Measurements from ENCODE around the gene DTNBP1. TPM values are rescaled to one million over a fixed set of nuclear protein-coding genes. Genes with fewer than 3 reads are reported as not detected.

Gene DTNBP1
- total and polyA plus RNA-seq, 2 of the 8 experiments (the other 6 are each of a cell fraction or from before 2014, with no cell fraction given): 13.5 to 22.1 TPM

DNA sequence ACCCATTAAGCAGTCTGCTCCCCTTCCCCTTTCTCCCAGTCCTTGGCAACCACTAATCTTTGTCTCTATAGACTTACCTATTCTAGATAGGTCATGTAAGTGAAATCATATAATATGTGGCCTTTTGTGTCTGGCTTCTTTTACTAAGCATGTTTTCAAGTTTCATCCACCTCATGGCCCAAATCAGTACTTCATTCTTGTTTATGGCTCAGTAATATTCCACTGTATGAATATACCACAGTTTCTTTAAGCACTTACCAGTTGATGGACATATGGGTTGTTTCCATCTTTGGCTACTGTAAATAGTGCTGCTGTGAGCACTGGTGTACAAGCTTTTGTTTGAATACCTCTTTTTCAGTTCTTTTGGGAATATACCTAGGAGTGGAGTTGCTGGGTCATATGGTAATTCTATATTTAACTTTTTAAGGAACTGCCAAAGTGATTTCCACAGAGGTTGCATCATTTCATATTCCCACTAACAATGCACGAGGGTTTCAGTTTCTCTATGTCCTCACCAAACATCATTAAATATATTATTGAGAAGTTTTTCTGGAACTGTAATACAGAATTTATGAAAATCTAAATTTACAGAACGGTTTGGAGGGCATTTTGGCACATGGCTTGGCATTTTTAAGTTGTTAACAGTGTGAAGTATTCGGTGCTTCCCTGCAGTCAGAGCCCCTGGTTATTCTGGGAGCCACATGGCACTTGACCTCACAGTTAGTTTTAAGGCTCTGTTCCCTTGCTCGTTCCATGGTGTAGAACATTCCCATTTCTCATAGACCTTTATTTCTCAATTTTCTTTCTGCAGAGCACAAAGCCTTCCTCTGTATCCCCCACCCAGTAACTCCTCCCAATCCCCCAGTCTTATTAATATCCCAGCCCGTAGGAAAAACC, 27.0 kb upstream of the DTNBP1 start:
- no peak overlapping the region for H3K56ac ChIP-seq (replicated peaks; ENCODE audit: insufficient read length, low read depth, low read length)
- no peaks in the 10 kb centered on the region for H4K20me1 ChIP-seq (replicated peaks in 1 of 2; ENCODE audit: control insufficient read depth in 1 of 2, insufficient read depth in 2 of 2, low read length in 2 of 2)
- H3K79me1 ChIP-seq (ENCODE audit: low read depth, low read length): no peaks in the 10 kb centered on the region
- H4K5ac ChIP-seq (ENCODE audit: insufficient read length, low read depth, low read length): no peak overlapping the region
- H3K9me3 ChIP-seq (ENCODE audit: insufficient read depth in 2 of 2, low read depth in 1 of 2, low read length in 1 of 2): no peaks in the 10 kb centered on the region
- H3K4me2 ChIP-seq (ENCODE audit: insufficient read depth in 1 of 2, low read depth in 2 of 2, low read length in 2 of 2): no peak overlapping the region
- no peak for DNase-seq (ENCODE audit: low read depth in 1 of 2, low spot score in 2 of 2)
- H3K14ac ChIP-seq (ENCODE audit: insufficient read length): no peak overlapping the region
- H2AK5ac ChIP-seq (ENCODE audit: low read depth, low read length): no peak overlapping the region
- no peak overlapping the region for H4K8ac ChIP-seq (ENCODE audit: extremely low read depth, insufficient read depth, low read length)
- H3K4me1 ChIP-seq (replicated peaks in 1 of 4; ENCODE audit: control insufficient read depth in 3 of 4, insufficient read depth in 4 of 4, low read length in 3 of 4): no peaks in the 10 kb centered on the region
- H3K23me2 ChIP-seq (ENCODE audit: low read depth, low read length): no peaks in the 10 kb centered on the region
- no peaks in the 10 kb centered on the region for H3K27me3 ChIP-seq (replicated peaks in 1 of 4; ENCODE audit: control insufficient read depth in 3 of 4, extremely low read depth in 1 of 4, insufficient read depth in 3 of 4, low read length in 3 of 4)
- H2AFZ ChIP-seq (ENCODE audit: low read length): no peak overlapping the region
- no peak for FAIRE-seq
- no peak overlapping the region for H3K9ac ChIP-seq (replicated peaks in 1 of 4; ENCODE audit: extremely low read depth in 1 of 4, low read depth in 3 of 4, low read length in 3 of 4)
- ChIA-PET POLR2A (ENCODE audit: partially characterized antibody) (no interaction called here), CTCF (ENCODE audit: partially characterized antibody) (interaction anchor here (0.8 kb wide), 1 partner anchor 368 kb away, joined by 3 read pairs; no protein-coding TSS in a partner anchor)
- H3K27ac ChIP-seq (ENCODE audit: low read depth, low read length): no peak overlapping the region
- H4K91ac ChIP-seq (replicated peaks; ENCODE audit: insufficient read length, low read length): no peak overlapping the region
- no peak overlapping the region for H2BK120ac ChIP-seq (replicated peaks; ENCODE audit: low read depth, low read length)
- no peak overlapping the region for H2BK12ac ChIP-seq (ENCODE audit: low read depth, low read length)
- WGBS, 2 experiments (ENCODE audit: extremely low coverage in 1 of 2, insufficient coverage in 1 of 2, insufficient read length in 1 of 2, insufficient replicate concordance in 2 of 2, low coverage in 1 of 2, low lambda C conversion rate in 2 of 2, missing lambda C conversion rate in 1 of 2): 85% methylated on average over 5 of the region's 5 CpGs; no CpG with 5 or more reads in 1 of the 2 experiments
- no peak overlapping the region for H3K4ac ChIP-seq (replicated peaks; ENCODE audit: insufficient read length, low read depth, low read length)
- no peak overlapping the region for H3K4me3 ChIP-seq (ENCODE audit: extremely low read depth in 1 of 4, insufficient read depth in 2 of 4, low read depth in 3 of 4, low read length in 4 of 4)
- H2BK20ac ChIP-seq (ENCODE audit: low read length): no peak overlapping the region
- no peak overlapping the region for H2BK5ac ChIP-seq (ENCODE audit: low read depth, low read length)
- H3K36me3 ChIP-seq (ENCODE audit: control insufficient read depth in 2 of 4, insufficient read depth in 4 of 4, low read length in 3 of 4): no peaks in the 10 kb centered on the region
- no peak overlapping the region for H3K23ac ChIP-seq (ENCODE audit: insufficient read length)
- no peak overlapping the region for H2BK15ac ChIP-seq (ENCODE audit: low read length)
- H3K18ac ChIP-seq (ENCODE audit: extremely low read depth, low read length): no peak overlapping the region
- H3K79me2 ChIP-seq (ENCODE audit: control insufficient read depth in 1 of 2, insufficient read depth in 2 of 2, low read length in 2 of 2): no peaks in the 10 kb centered on the region
- TF ChIP-seq RNF2 (IDR thresholded peaks at IDR 0.05; ENCODE audit: borderline replicate concordance, low read depth, low read length, missing control alignments, poor library complexity, severe bottlenecking) (no peak), E2F6 (IDR thresholded peaks at IDR 0.05) (no peak)
